ENCODE results near the gene NPR2.

The NPR2 gene

DNA sequence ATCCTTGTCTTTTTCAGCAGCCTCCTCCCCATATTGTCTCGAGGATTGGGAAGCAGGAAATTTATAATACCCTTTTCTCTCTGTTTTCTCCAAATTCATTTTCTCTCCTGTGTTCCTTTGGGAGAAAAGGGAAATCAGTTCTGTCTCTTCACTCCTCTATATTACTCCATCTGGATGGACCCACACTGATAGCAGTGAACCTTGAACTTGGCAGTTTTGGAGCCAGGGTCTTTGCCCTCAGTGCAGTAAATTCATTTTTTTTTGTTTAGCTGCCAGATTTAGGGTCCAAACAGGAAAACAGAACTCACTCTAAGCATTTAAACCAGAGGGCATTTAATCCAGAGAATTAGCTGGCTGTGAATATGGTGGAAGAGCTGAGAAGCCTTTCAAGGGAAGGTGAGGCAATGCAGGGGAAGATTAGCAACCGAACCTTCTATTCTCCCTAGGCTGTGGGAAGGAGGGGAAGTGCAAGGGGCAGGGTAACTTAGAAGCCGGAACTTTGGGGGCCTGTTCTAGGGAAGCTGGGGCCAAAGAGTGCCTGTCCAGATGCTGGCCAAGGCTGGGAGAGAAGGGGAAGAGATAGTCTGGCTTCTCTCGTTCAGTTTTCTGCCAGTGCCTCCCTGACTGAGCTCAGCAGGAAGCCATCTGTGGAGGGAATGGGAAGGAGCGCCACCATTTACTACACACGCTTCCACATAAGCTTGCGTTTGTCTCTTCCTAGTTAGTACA, 16.3 kb upstream of the NPR2 start:
- Mint-ChIP-seq H3K9me3 (no peaks in the 10 kb centered on the region), H3K27ac (peak overlapping the region; percentile 68), H3K27me3 (peaks cover 1% of the 10 kb centered on the region), H3K4me3 (no peak overlapping the region), H3K36me3 (ENCODE audit: low read depth) (no peaks in the 10 kb centered on the region), H3K4me1 (ENCODE audit: low read depth) (peaks cover 17% of the 10 kb centered on the region)
- intact Hi-C loops (cut with micrococcal nuclease), result no loop called here

GRCh38 chr9:35776018-35776417, 15.4 kb upstream of the NPR2 start:
- Mint-ChIP-seq H3K27ac (peak overlapping the region; percentile 41), H3K36me3 (ENCODE audit: low read depth) (no peaks in the 10 kb centered on the region), H3K4me1 (ENCODE audit: low read depth) (peaks cover 17% of the 10 kb centered on the region), H3K9me3 (no peaks in the 10 kb centered on the region), H3K4me3 (no peak overlapping the region), H3K27me3 (peaks cover 1% of the 10 kb centered on the region)
- intact Hi-C loops (cut with micrococcal nuclease), result no loop called here

DNA sequence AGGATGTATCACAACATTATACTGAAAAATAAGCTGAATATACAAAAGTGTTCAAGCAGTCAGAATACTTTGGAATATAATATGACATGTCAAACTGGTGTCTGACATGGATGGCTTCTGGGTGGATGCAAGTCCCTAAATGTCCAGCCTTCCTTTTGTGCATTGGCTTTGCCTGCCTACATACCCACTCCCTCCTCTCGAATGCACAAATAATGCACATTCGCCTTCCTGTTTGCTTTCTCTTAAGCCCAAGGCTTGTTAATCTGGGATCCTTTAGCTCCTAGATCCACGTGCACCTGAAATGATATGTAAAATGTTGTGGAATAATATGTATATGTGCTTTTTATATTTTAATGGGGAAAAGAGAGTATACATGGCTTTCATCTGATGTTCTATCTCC, 12.9 kb upstream of the NPR2 start:
- H3K27me3 Mint-ChIP-seq, result peaks cover 1% of the 10 kb centered on the region
- intact Hi-C loops (cut with micrococcal nuclease), result no loop called here
- no peaks in the 10 kb centered on the region for H3K9me3 Mint-ChIP-seq
- peaks cover 17% of the 10 kb centered on the region for H3K4me1 Mint-ChIP-seq (ENCODE audit: low read depth)
- no peak overlapping the region for H3K4me3 Mint-ChIP-seq
- no peak overlapping the region for H3K27ac Mint-ChIP-seq
- no peaks in the 10 kb centered on the region for H3K36me3 Mint-ChIP-seq (ENCODE audit: low read depth)

GRCh38 chr9:35781066-35781465, 10.3 kb upstream of the NPR2 start:
- no peaks in the 10 kb centered on the region for H3K9me3 Mint-ChIP-seq
- H3K4me3 Mint-ChIP-seq, result no peak overlapping the region
- peaks cover 3% of the 10 kb centered on the region for H3K4me1 Mint-ChIP-seq (ENCODE audit: low read depth)
- peaks cover 1% of the 10 kb centered on the region for H3K27me3 Mint-ChIP-seq
- no peaks in the 10 kb centered on the region for H3K36me3 Mint-ChIP-seq (ENCODE audit: low read depth)
- no peak overlapping the region for H3K27ac Mint-ChIP-seq
- intact Hi-C loops (cut with micrococcal nuclease), result no loop called here

DNA sequence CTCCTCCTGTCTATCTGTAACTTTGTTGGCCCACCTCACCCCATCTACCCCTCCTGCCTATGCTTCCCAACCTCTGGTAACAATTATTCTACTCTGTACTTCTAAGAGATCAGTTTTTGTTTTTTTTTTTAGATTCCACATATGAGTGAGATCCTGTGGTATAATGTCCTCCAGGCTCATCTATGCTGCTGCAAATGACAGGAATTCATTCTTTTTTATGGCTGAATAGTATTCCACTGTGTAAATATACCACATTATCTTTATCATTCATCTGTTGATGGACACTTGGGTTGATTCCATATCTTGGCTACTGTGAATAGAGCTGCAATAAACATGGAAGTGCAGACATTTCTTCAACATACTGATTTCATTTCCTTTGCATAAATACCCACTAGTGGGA, 8.0 kb upstream of the NPR2 start:
- H3K4me1 Mint-ChIP-seq (ENCODE audit: low read depth), result peaks cover 8% of the 10 kb centered on the region
- no peak overlapping the region for H3K27ac Mint-ChIP-seq
- no peak overlapping the region for H3K4me3 Mint-ChIP-seq
- H3K36me3 Mint-ChIP-seq (ENCODE audit: low read depth), result no peaks in the 10 kb centered on the region
- H3K27me3 Mint-ChIP-seq, result peaks cover 1% of the 10 kb centered on the region
- intact Hi-C loops (cut with micrococcal nuclease), result no loop called here
- no peaks in the 10 kb centered on the region for H3K9me3 Mint-ChIP-seq

DNA sequence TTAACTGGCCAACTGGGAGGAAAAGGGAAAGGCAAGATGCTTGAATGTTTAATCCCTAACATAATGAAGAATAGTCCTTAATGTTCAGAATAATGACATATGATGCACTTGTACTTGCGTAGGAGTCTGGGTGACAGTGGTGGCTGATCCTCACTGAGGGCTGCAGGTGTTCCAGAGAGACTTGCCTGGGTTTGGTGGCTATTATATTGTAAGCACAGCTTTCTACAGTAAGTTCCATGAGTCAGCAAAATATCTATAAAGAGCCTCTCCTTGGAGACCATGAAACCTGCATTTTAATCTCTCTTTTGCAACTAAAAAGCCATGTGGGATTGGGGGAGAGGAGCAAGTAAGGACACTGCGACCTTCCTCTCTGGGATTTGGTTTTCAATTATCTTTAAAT, 1.9 kb upstream of the NPR2 start:
- intact Hi-C loops (cut with micrococcal nuclease), result no loop called here
- Mint-ChIP-seq H3K27ac (no peak overlapping the region), H3K9me3 (no peaks in the 10 kb centered on the region), H3K27me3 (peaks cover 25% of the 10 kb centered on the region), H3K4me1 (ENCODE audit: low read depth) (peaks cover 22% of the 10 kb centered on the region), H3K4me3 (no peak overlapping the region), H3K36me3 (ENCODE audit: low read depth) (no peaks in the 10 kb centered on the region)

GRCh38 chr9:35790025-35790384, 1.4 kb upstream of the NPR2 start:
- intact Hi-C loops (cut with micrococcal nuclease), result loop anchor here (1.0 kb wide), 2 partner anchors 36 to 92 kb away; no protein-coding TSS in a partner anchor
- H3K36me3 Mint-ChIP-seq (ENCODE audit: low read depth), result no peaks in the 10 kb centered on the region
- no peak overlapping the region for H3K4me3 Mint-ChIP-seq
- no peaks in the 10 kb centered on the region for H3K9me3 Mint-ChIP-seq
- peaks cover 25% of the 10 kb centered on the region for H3K27me3 Mint-ChIP-seq
- H3K27ac Mint-ChIP-seq, result no peak overlapping the region
- H3K4me1 Mint-ChIP-seq (ENCODE audit: low read depth), result peaks cover 25% of the 10 kb centered on the region

DNA sequence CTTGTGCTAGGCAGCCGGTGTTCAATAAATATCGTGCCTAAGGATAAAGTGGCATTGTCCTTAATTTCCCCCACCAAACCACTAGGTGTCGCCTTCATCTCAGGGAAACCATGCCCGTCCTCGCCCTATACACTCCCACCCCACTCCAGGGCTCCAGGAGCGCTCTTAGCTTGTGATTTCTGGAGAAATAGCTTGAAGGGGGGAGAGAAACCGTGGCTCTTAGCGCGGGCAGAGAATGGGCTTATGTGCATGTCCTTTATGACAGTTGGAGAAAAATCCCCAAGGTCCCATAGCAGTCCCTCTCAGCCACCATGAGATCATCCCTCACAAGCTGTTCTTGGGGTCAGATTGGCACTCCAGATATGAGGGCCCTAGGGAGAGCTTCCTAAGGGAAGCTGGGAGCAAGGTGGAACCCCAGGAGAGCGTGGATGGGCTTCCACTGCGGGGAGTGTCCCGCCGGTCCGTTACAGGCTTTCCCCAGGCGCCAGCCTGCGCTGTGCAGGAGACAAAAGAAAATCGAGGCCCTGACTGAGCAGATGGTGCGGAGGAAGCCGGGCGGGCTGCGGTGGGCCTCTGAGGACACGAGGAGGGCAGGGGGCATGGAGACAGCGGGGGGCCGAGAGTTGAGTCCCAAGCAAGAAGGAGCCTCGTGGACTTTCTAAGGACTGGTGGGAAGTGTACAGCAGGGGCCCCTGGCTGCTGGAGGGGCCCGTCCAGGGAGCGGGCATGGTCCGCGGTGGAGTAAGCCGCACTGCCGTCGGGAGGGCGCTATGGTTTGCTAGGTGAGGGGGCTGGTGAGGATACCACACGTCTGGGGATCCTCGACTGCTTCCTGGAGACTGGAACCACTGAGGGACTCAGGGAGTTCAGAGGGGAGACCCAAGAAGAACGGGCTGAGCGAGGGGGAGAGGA, 750 bp upstream of the NPR2 start:
- intact Hi-C loops (cut with micrococcal nuclease), result loop anchor here (1.0 kb wide), 2 partner anchors 36 to 92 kb away; no protein-coding TSS in a partner anchor
- Mint-ChIP-seq H3K4me1 (ENCODE audit: low read depth) (peaks cover 25% of the 10 kb centered on the region), H3K36me3 (ENCODE audit: low read depth) (no peaks in the 10 kb centered on the region), H3K9me3 (no peaks in the 10 kb centered on the region), H3K27me3 (peaks cover 25% of the 10 kb centered on the region), H3K27ac (peak overlapping the region; percentile 18), H3K4me3 (peak overlapping the region; percentile 70)

- Mint-ChIP-seq H3K27ac (no peak overlapping the region), H3K4me1 (ENCODE audit: low read depth) (peaks cover 31% of the 10 kb centered on the region), H3K9me3 (no peaks in the 10 kb centered on the region), H3K27me3 (peaks cover 25% of the 10 kb centered on the region), H3K36me3 (ENCODE audit: low read depth) (no peaks in the 10 kb centered on the region), H3K4me3 (no peak overlapping the region)
- intact Hi-C loops (cut with micrococcal nuclease), result no loop called here
Observed at GRCh38 chr9:35792024-35792813, 828 bp downstream of the NPR2 start.

- peaks cover 25% of the 10 kb centered on the region for H3K27me3 Mint-ChIP-seq
- intact Hi-C loops (cut with micrococcal nuclease), result no loop called here
- peaks cover 25% of the 10 kb centered on the region for H3K4me1 Mint-ChIP-seq (ENCODE audit: low read depth)
- H3K27ac Mint-ChIP-seq, result no peak overlapping the region
- H3K9me3 Mint-ChIP-seq, result no peaks in the 10 kb centered on the region
- H3K36me3 Mint-ChIP-seq (ENCODE audit: low read depth), result no peaks in the 10 kb centered on the region
- H3K4me3 Mint-ChIP-seq, result no peak overlapping the region
Observed at GRCh38 chr9:35792826-35793225, 1.4 kb downstream of the NPR2 start.

GRCh38 chr9:35793461-35793860, 2.1 kb downstream of the NPR2 start:
- Mint-ChIP-seq H3K27me3 (peaks cover 25% of the 10 kb centered on the region), H3K36me3 (ENCODE audit: low read depth) (no peaks in the 10 kb centered on the region), H3K4me1 (ENCODE audit: low read depth) (peaks cover 25% of the 10 kb centered on the region), H3K4me3 (no peak overlapping the region), H3K27ac (no peak overlapping the region), H3K9me3 (no peaks in the 10 kb centered on the region)
- intact Hi-C loops (cut with micrococcal nuclease), result no loop called here

- H3K4me1 Mint-ChIP-seq (ENCODE audit: low read depth), result peaks cover 21% of the 10 kb centered on the region
- H3K27me3 Mint-ChIP-seq, result peaks cover 24% of the 10 kb centered on the region
- H3K9me3 Mint-ChIP-seq, result no peaks in the 10 kb centered on the region
- no peak overlapping the region for H3K4me3 Mint-ChIP-seq
- no peak overlapping the region for H3K27ac Mint-ChIP-seq
- H3K36me3 Mint-ChIP-seq (ENCODE audit: low read depth), result no peaks in the 10 kb centered on the region
- intact Hi-C loops (cut with micrococcal nuclease), result no loop called here
Observed at GRCh38 chr9:35795695-35796094, 4.3 kb downstream of the NPR2 start.

DNA sequence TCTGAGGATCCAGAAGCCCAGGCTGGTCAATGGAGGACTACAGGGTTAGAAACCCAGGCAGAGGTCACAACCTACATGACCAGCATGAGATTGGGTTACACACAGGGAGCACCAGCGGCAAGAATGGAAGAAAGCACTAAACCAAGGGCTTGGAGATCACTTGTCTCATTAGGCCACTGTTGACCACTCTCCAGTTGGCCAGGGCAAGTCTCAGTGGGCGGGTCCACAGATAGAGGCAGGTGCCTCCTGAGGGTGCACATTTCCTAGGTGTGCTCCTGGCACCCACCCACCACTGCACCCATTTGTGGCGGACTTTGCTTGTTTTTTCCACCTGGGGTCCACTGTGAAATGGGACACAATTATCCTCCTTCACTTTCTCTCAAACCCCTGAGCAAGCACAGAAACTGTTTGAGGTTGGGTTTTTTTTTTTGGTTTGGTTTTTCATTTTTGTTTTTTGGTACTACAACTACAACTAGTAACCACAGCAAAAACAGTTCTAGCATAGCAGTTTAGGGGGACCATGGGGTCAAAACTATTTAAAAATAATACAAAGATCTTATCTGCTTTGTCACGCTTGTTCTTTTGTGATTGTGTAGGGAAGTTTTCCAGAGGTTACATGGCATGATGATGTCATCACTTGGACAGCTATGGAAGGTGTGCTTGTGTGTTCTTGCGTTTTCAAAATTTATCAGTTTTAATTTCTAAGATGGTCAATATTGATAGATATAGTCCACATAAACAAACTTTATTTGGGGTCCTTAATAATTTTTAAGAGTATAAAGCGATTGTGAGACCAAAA, 6.1 kb downstream of the NPR2 start:
- Mint-ChIP-seq H3K27ac (no peak overlapping the region), H3K4me3 (no peak overlapping the region), H3K9me3 (no peaks in the 10 kb centered on the region), H3K36me3 (ENCODE audit: low read depth) (no peaks in the 10 kb centered on the region), H3K27me3 (peaks cover 15% of the 10 kb centered on the region), H3K4me1 (ENCODE audit: low read depth) (peaks cover 15% of the 10 kb centered on the region)
- intact Hi-C loops (cut with micrococcal nuclease), result no loop called here

All from dendritic cell treated with granulocyte-macrophage colony-stimulating factor and Interleukin-4, amounts not matched to agents 40 ng/mL and 50 ng/mL, for 4 days (primary cell).